Thyroid gland (tissue), 4 donors: ENCODE data around the gene ERC1.

ENCODE experiments used
- CTCF ChIP-seq, 6 experiments: fragments of 200-600 bp in 3 of 6; fragments of 450-650 bp in 3 of 6; sonication (generic) in 3 of 6; IDR thresholded peaks; one replicate each; pipeline ENCODE4 v1.5.1; 2016 to 2019; ENCODE audit warnings: antibody characterized with exemption in 6 of 6, mild to moderate bottlenecking in 2 of 6, inconsistent platforms in 1 of 6, moderate library complexity in 1 of 6
- POLR2A ChIP-seq, 2 donors: fragments of 450-650 bp; IDR thresholded peaks; one replicate each; pipeline ENCODE4 v1.6.1; 2017; ENCODE audit warnings: antibody characterized with exemption in 2 of 2, mild to moderate bottlenecking in 2 of 2, moderate library complexity in 1 of 2

GRCh38 chr12:1185460-1186182 is 194.6 kb downstream of the ERC1 start:
- TF ChIP-seq CTCF (IDR thresholded peaks at IDR 0.05): no peak
- TF ChIP-seq POLR2A (IDR thresholded peaks at IDR 0.05): no peak
